GM12875 (cell line): ENCODE results near the gene CNTN5.

Experiments used
- H3K4me3 ChIP-seq: one replicate; pipeline ENCODE4 v1.5.1; 2011; ENCODE audit warnings: low read depth, low read length, control low read depth
- TF ChIP-seq, protein P1 (sequence below): IDR thresholded peaks from 2 replicates; pipeline ENCODE4 v1.5.1; 2011; ENCODE audit warnings: low read depth, mild to moderate bottlenecking, control low read depth, inconsistent platforms, low read length, moderate library complexity, borderline replicate concordance; ENCODE audit not compliant: insufficient read depth

Gene CNTN5

GRCh38 chr11:100152766-100153165 is 1132.0 kb downstream of the CNTN5 start:
- H3K4me3 ChIP-seq: no peak overlapping the region
- TF ChIP-seq, protein P1, sequence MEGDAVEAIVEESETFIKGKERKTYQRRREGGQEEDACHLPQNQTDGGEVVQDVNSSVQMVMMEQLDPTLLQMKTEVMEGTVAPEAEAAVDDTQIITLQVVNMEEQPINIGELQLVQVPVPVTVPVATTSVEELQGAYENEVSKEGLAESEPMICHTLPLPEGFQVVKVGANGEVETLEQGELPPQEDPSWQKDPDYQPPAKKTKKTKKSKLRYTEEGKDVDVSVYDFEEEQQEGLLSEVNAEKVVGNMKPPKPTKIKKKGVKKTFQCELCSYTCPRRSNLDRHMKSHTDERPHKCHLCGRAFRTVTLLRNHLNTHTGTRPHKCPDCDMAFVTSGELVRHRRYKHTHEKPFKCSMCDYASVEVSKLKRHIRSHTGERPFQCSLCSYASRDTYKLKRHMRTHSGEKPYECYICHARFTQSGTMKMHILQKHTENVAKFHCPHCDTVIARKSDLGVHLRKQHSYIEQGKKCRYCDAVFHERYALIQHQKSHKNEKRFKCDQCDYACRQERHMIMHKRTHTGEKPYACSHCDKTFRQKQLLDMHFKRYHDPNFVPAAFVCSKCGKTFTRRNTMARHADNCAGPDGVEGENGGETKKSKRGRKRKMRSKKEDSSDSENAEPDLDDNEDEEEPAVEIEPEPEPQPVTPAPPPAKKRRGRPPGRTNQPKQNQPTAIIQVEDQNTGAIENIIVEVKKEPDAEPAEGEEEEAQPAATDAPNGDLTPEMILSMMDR: no peak

- no peak overlapping the region for H3K4me3 ChIP-seq
- TF ChIP-seq, protein P1: no peak
Measured at GRCh38 chr11:100163471-100163870, 1142.7 kb downstream of the CNTN5 start.

DNA sequence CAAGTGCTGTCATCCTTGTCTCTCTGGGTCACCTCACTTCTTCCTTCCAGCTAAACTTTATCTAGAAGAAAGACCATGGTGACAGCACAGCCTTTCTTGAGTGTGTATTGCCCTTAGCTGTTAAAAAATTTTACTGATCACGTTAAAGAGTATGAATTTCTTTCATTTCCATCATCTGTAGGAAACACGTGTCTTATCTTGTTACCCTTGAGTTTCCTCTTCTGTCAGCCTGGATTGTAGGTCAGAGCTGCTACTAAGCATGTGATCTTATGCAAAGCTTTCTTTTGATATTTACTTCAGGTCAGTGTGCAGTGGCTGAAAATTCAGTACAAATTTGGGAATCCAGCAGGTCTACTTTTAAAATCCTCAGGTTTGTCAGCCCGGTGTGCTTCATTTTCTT is 1154.1 kb downstream of the CNTN5 start:
- TF ChIP-seq, protein P1: no peak
- no peak overlapping the region for H3K4me3 ChIP-seq

- TF ChIP-seq, protein P1: no peak
- H3K4me3 ChIP-seq: no peak overlapping the region
Measured at GRCh38 chr11:100176456-100176855, 1155.7 kb downstream of the CNTN5 start.

DNA sequence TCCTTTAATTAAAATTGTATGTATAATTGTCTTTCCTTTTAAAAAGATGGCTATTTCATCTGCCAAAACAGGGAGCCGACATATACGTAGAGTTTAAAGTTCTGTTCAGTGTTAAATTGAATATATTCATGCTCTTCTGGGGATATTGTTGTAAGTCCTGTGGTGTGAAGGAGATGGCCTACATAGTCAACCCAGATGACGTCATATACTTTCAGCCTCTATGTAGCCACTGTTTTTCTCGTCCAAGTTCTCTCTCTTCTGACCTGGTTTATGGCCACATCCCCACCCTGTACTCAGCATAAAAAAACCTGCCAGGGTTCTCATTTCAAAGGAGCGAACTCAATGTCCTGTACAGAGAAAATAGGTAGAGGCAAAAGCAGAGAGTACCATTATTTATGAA is 1156.9 kb downstream of the CNTN5 start:
- TF ChIP-seq, protein P1: no peak

GRCh38 chr11:100182350-100182749 is 1161.6 kb downstream of the CNTN5 start:
- no peak overlapping the region for H3K4me3 ChIP-seq

More for the DNA sequence above, 1156.9 kb downstream of the CNTN5 start:
- H3K4me3 ChIP-seq: no peak overlapping the region

DNA sequence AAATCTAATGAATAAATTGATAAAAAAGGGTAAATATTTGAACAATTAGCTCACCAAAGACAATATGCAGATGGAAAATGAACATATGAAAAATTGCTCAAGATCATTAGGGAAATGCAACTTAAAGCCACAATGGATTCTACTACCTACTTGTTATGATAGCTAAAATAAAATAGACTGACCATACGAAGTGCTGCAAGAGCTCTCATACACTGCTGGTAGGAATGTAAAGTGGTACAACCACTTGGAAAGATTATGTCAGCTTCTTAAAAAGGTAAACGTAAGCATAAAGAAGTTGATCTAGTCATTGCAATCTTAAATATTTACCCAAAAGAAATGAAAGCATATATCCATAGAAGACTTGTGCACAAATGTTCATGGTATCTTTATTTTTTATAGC is 1162.2 kb downstream of the CNTN5 start:
- TF ChIP-seq, protein P1: no peak

More at GRCh38 chr11:100182350-100182749, 1161.6 kb downstream of the CNTN5 start:
- TF ChIP-seq, protein P1: no peak

More for the DNA sequence above, 1162.2 kb downstream of the CNTN5 start:
- no peak overlapping the region for H3K4me3 ChIP-seq
